ENCODE results near the gene HAAO.
"Not testable (repeated sequence)": the region's sequence is repeated elsewhere in the genome, so short reads cannot be mapped to it uniquely, and the experiment has no call there.

HAAO gene

GRCh38 chr2:42743659-42743990 lies 48.8 kb downstream of the HAAO start:
- ATAC-seq = no peak

GRCh38 chr2:42742740-42743658 lies 49.4 kb downstream of the HAAO start:
- ATAC-seq = no peak

GRCh38 chr2:42741140-42741539 lies 51.2 kb downstream of the HAAO start:
- no peak for ATAC-seq

GRCh38 chr2:42736598-42737322 lies 55.6 kb downstream of the HAAO start:
- ATAC-seq = no peak

GRCh38 chr2:42733852-42734251 lies 58.5 kb downstream of the HAAO start:
- ATAC-seq = no peak

- not testable (repeated sequence) for ATAC-seq
These were observed 61.1 kb downstream of the HAAO start for GRCh38 chr2:42731316-42731715.

- ATAC-seq = no peak
These were observed 65.7 kb downstream of the HAAO start for GRCh38 chr2:42726680-42727079.

GRCh38 chr2:42725657-42726056 lies 66.7 kb downstream of the HAAO start:
- no peak for ATAC-seq

GRCh38 chr2:42724886-42725285 lies 67.5 kb downstream of the HAAO start:
- ATAC-seq = no peak

- no peak for ATAC-seq
These were observed 68.9 kb downstream of the HAAO start for GRCh38 chr2:42723465-42723864.

GRCh38 chr2:42722320-42723190 lies 69.8 kb downstream of the HAAO start:
- ATAC-seq = peak; percentile 56 to 78

- ATAC-seq = no peak
These were observed 70.5 kb downstream of the HAAO start for GRCh38 chr2:42721898-42722297.
